A204.1 (cell line): ENCODE measurements around the gene TSR3.
A peak's percentile ranks its signal among the peaks of the same experiment; 100 is the strongest.

ENCODE experiments used
- FAIRE-seq: peaks from 2 replicates; lab custom pipeline; 2012; peaks lifted over from hg19 to GRCh38; lab: Jason Lieb, UNC

Gene TSR3

GRCh38 chr16:1323296-1324239, 28.1 kb downstream of the TSR3 start:
- no peak for FAIRE-seq

- FAIRE-seq = no peak
Observed at GRCh38 chr16:1322407-1322806, 29.3 kb downstream of the TSR3 start.

GRCh38 chr16:1320658-1321240, 30.9 kb downstream of the TSR3 start:
- FAIRE-seq = no peak

GRCh38 chr16:1320097-1320496, 31.6 kb downstream of the TSR3 start:
- no peak for FAIRE-seq

- FAIRE-seq = no peak
Observed at GRCh38 chr16:1319041-1319440, 32.6 kb downstream of the TSR3 start.

GRCh38 chr16:1318268-1318545, 33.5 kb downstream of the TSR3 start:
- no peak for FAIRE-seq

- no peak for FAIRE-seq
Observed at GRCh38 chr16:1317479-1318267, 34.0 kb downstream of the TSR3 start.

GRCh38 chr16:1316033-1316405, 35.7 kb downstream of the TSR3 start:
- no peak for FAIRE-seq

- FAIRE-seq = no peak
Observed at GRCh38 chr16:1315081-1316032, 36.3 kb downstream of the TSR3 start.

GRCh38 chr16:1314399-1315068, 37.1 kb downstream of the TSR3 start:
- FAIRE-seq = no peak

GRCh38 chr16:1313721-1314369, 37.8 kb downstream of the TSR3 start:
- no peak for FAIRE-seq

- FAIRE-seq = no peak
Observed at GRCh38 chr16:1312903-1313302, 38.8 kb downstream of the TSR3 start.

GRCh38 chr16:1312467-1312816, 39.2 kb downstream of the TSR3 start:
- FAIRE-seq = no peak

- no peak for FAIRE-seq
Observed at GRCh38 chr16:1311738-1312466, 39.8 kb downstream of the TSR3 start.

GRCh38 chr16:1311212-1311737, 40.4 kb downstream of the TSR3 start:
- FAIRE-seq = no peak

- FAIRE-seq = no peak
Observed at GRCh38 chr16:1310832-1311200, 40.9 kb downstream of the TSR3 start.

- FAIRE-seq = no peak
Observed at GRCh38 chr16:1309888-1310831, 41.5 kb downstream of the TSR3 start.

GRCh38 chr16:1308977-1309885, 42.4 kb downstream of the TSR3 start, which contains the start of gene UBE2I:
Gene UBE2I (plus strand): TSS chr16:1309636. CDS start chr16:1314031, 4,395 bp downstream.
- peak; percentile 82 for FAIRE-seq
